GM12873 (cell line): ENCODE results near the gene PPFIA1.

Source experiments
- TF ChIP-seq, protein P1 (sequence below): IDR thresholded peaks from 2 replicates; pipeline ENCODE4 v1.5.1; 2012; ENCODE audit warnings: low read depth, mild to moderate bottlenecking, moderate library complexity, low read length, control low read depth; ENCODE audit not compliant: insufficient read depth; ENCODE audit errors: missing control alignments

Gene PPFIA1

DNA sequence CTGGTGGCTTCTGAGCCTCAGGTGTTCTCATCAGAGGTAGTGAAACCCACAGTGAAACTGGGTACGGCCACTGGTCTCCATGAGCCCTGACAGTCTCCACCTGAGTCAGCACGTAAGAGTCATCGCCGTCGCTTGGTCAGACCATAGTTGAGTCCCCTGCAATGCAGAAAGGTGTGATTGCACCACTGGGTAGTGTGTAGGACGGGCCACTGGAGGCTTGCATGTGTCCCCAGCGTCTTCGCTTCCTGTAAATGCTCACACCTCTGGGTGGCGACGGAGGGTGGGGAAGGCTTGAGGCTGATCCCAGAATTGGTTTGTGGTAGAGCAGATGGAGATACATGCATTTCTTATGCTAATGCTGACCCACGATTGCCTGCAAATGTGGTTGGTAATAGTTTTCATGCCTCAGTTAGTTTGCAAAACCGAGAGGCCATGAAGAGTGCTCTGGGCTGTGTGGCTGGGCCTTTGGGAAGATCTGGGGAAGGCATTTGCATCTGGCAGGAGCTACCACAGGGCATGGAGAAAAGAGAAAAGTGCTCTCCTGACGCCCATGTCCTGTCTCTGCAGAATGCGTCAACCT, 154.4 kb downstream of the PPFIA1 start:
- TF ChIP-seq, protein P1, sequence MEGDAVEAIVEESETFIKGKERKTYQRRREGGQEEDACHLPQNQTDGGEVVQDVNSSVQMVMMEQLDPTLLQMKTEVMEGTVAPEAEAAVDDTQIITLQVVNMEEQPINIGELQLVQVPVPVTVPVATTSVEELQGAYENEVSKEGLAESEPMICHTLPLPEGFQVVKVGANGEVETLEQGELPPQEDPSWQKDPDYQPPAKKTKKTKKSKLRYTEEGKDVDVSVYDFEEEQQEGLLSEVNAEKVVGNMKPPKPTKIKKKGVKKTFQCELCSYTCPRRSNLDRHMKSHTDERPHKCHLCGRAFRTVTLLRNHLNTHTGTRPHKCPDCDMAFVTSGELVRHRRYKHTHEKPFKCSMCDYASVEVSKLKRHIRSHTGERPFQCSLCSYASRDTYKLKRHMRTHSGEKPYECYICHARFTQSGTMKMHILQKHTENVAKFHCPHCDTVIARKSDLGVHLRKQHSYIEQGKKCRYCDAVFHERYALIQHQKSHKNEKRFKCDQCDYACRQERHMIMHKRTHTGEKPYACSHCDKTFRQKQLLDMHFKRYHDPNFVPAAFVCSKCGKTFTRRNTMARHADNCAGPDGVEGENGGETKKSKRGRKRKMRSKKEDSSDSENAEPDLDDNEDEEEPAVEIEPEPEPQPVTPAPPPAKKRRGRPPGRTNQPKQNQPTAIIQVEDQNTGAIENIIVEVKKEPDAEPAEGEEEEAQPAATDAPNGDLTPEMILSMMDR = no peak

DNA sequence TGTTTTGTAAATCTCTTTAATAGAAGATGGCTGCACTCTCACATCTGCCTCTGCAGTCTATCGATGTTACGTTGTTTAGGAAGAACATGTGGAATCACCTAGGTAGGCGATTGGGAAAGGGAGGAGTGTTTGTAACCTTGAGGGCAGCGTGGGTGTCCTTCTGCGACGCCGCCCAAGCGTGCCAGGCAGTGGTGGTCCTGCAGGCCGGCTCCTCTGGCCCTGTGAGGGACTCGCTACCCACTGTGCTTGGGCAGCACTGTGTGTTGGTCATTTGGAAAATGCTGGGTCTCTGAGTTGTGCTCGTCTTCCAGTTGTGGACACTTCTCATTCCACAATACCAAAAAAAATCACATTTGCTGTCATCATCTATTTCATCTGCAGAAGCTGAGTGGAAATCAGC, 156.9 kb downstream of the PPFIA1 start:
- TF ChIP-seq, protein P1 = no peak

DNA sequence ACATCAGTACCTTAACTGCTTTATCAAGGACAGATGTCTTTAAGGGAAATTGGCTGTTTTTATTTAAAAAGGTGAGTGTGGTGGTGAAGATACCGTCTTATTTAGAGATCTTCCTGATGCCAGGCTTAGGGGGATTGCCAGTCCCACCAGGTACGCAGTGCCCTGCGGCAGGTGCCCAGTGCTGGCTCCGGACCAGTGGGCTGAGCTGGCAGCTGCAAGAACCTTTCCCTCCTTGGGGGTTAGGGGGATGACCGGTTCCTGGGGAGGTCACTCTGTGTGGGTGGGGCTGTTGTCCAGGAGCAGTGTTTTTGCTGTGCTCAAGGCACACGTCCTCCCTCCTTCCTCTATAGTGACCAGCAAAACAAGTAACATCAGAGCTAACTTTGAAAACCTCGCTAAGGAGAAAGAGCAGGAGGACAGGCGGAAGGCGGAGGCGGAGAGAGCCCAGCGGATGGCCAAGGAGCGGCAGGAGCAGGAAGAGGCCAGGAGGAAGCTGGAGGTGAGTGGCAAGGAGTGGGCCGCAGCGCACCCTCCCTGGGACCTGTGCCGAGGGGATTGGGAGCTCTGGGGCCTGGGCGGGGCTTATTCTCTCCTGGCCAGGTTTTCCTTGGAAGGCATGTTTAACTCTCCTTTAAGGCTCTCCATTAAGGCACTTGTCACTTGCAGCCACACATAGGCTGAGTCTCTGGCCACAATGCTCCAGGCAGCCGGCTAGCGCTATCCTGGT, 158.4 kb downstream of the PPFIA1 start:
- TF ChIP-seq, protein P1 = no peak

DNA sequence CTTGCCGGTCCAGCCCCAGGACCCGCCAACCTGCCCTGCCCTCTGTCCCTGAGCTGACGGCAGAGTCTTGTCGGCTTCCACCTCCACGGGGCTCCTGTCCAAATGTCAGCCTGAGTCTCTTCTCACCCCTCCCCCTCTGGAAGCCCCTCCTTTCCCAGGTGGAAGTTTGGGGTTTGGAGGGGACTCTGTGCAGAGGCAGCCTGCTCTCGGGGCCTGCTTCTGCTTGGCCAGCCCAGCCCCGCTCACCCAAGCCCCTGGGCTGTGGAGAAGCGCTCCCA, 158.9 kb downstream of the PPFIA1 start:
- TF ChIP-seq, protein P1 = no peak

DNA sequence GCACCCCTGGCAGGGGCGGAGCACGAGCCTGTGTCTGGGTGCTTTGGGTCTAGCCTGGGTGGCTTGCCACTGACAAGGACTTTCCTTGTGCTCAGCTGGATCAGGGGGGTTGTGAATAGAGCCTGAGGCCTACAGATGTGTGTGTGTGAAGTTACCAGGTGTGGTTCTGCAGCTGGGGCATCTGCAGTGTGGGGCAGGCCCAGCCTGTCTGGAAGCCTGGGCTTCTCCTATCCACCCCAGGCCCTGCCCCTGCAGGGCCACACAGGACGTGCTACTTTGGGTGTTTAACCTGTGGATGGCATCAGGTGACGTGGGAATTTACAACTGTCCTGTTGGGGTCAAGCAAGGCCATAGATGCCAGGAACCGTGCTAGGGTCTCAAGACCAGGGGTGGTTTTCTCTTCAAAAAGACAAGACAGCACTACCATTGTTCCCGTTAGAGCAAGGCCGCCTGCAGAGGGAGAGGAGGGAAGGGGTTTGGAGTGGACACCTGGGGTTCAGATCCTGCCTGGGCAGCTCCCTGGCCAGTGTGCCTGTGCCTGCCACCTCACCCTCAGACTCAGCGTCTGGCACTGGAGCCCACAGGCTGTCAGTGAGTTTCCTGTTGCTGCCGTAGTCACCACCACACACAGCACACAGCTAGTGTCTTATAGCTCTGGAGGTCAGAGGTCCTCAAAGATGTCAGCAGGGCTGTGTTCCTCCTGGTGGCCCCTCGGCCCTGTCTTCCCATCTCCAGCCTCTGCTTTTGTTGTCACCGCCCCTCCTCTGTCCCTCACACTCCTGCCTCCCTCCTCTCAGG, 159.4 kb downstream of the PPFIA1 start:
- TF ChIP-seq, protein P1 = no peak

DNA sequence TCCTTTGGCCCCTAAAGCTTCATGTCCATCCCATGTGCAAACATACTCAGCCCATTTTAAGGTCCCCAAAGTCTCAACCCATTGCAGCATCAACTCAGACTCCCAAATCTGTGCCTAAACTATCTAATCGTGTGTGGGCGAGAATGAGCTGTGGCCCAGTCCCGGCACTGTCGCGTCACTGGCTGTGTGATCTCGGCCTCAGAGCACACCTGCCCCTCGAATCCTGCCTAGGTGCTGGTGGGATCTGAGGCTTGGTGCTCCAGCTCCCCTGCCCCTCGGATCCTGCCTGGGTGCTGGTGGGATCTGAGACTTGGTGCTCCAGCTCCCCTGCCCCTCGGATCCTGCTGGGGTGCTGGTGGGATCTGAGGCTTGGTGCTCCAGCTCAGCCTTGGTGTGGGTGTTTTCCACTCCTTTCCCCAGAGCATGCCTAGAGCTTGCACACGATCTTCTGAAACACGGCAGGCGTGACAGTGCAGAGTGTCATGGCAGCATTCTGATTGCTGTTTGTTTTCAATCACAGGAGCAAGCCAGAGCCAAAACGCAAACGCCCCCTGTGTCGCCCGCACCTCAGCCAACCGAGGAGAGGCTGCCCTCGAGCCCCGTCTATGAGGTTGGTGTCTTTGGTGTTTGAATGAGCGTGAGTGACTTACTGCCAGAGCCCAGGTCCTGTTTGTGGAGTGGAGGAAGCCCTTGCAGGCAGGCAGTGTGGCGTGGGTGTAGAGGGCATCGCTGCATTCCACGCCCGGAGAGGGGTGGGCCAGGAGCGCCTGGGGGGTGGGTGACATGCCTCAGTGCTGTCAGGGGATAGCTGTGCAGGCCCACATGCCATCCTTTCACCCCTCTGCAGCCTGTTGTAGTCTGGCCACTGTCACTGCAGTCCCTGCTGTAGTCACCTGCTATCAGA, 160.4 kb downstream of the PPFIA1 start:
- TF ChIP-seq, protein P1 = no peak

DNA sequence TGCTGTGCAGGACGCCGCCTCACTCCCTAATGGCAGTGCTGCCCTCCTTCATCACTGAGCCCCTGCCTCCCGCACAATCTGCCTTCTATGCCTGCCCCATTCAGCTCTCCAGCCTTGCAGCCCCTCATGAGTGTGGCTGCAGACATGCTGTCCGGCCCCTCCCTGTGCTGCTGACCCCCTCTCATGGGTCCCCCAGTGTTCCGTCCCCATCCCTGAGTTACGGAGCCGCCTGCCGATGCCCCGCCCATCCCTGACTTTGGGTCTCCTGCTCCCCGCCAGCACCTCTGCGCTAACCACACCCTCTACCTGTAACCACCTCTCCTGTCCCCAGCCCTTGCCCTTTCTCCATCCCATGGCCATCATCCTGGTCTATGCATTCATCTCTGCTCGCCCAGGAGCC, 161.1 kb downstream of the PPFIA1 start:
- TF ChIP-seq, protein P1 = no peak
